GM12891 (cell line): ENCODE data around the gene CLDN19. TPM values are rescaled to one million over a fixed set of nuclear protein-coding genes. Genes with fewer than 3 reads are reported as not detected.

Experiments used
- DNase-seq: peaks from one replicate; pipeline ENCODE4 v3.0.0; 2011; ENCODE audit warnings: low spot score; ENCODE audit not compliant: insufficient read length
- FAIRE-seq: peaks from 2 replicates; lab custom pipeline; 2011; peaks lifted over from hg19 to GRCh38; lab: Jason Lieb, UNC
- PAX5 ChIP-seq: IDR thresholded peaks from 2 replicates; pipeline ENCODE4 v1.6.1; 2011; ENCODE audit warnings: low read length, moderate library complexity, mild to moderate bottlenecking; ENCODE audit not compliant: insufficient read depth, severe bottlenecking
- POLR2A ChIP-seq: IDR thresholded peaks from 2 replicates; pipeline ENCODE4 v1.6.1; 2011; ENCODE audit warnings: low read depth, low read length, control low read depth
- POLR2AphosphoS5 ChIP-seq: IDR thresholded peaks from 2 replicates; pipeline ENCODE4 v1.6.1; 2011; ENCODE audit warnings: low read depth, low read length, control low read depth
- POU2F2 ChIP-seq: IDR thresholded peaks from 2 replicates; pipeline ENCODE4 v1.6.1; 2011; ENCODE audit warnings: low read depth, mild to moderate bottlenecking, control low read depth, low read length, moderate library complexity
- SPI1 ChIP-seq: IDR thresholded peaks from 2 replicates; pipeline ENCODE4 v1.6.1; 2011; ENCODE audit warnings: low read depth, low read length, control low read depth
- TAF1 ChIP-seq: IDR thresholded peaks from 2 replicates; pipeline ENCODE4 v1.6.1; 2011; ENCODE audit warnings: low read depth, low read length, control low read depth
- polyA plus RNA-seq: library from polyadenylated mRNA; unstranded; fragments of >200 nt; gene quantifications from one replicate; pipeline ENCODE4 v1.2.1, GENCODE V29; 2012; ENCODE audit warnings: low read depth, missing spikeins, inconsistent platforms; ENCODE audit not compliant: missing spikeins

Gene CLDN19, protein sequence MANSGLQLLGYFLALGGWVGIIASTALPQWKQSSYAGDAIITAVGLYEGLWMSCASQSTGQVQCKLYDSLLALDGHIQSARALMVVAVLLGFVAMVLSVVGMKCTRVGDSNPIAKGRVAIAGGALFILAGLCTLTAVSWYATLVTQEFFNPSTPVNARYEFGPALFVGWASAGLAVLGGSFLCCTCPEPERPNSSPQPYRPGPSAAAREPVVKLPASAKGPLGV
- not detected for polyA plus RNA-seq

DNA sequence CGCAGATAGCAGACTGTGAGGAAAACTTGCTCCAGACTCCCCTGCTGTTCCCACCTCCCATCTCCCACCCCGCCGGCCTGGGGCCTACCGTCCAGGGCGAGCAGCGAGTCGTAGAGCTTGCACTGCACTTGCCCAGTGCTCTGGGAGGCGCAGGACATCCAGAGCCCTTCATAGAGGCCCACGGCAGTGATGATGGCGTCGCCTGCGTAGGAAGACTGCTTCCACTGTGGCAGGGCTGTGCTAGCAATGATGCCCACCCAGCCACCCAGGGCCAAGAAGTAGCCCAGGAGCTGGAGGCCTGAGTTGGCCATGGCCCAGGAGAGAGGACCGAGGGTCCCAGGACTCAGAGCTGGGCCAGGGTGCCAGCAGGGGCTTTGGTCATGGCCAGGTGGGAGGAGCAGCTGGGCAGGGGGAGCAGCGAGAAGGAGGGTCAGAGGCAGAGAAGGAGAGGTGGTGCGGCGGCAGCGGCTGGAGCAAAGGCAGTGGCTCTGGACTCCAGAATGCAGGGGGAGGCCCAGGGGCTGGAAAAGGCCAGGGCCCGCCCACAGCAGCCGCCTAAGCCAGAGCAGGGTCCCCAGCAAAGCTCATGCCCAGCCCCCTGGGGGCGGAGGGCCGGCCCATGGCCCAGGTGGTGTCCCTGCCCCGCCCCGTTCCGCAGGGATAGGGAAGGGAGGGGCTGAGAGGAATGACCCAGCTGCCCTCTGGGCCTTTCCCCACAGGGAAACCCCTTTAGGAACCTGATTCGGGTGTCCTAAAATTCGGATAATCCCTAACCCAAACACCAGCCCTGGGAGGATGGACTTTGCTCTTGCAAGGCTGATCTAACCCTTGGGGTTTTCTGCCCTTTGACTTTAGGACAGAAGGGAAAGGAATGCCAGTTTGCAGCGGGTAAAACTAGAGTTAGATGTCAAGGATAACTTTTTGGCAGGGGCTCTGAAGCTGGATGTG, at the start of gene CLDN19:
Gene CLDN19 (minus strand): TSS at position 484 of the 948 bp plus-strand sequence. CDS start 173 bp downstream, at position 311.
- DNase-seq (no peak), FAIRE-seq (no peak)
- no peak for TF ChIP-seq POLR2A
- TF ChIP-seq POU2F2 = no peak
- TF ChIP-seq SPI1 = no peak
- TF ChIP-seq POLR2AphosphoS5 = no peak
- TF ChIP-seq PAX5 = no peak
- no peak for TF ChIP-seq TAF1

DNA sequence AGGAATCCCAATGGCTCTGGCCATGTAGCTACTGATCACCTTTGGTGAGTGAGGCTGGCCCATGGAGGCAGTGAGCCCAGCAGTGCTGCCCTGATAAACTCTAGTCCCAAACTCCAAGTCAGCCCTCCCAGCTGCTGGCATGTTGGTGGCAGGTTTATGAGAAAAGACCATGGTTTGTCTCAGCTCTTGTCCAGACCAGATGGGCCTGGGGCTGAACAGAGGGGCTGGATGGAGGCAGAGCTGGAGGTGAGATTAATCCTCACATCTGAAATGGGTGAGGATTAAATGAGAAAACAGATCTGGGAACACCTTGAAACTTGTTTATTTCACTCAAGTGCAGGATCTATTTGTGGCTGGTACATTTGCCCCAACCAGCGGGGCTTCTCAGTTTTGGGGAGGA, 48.0 kb upstream of the CLDN19 start:
- DNase-seq (no peak), FAIRE-seq (no peak)
- TF ChIP-seq POLR2A (no peak), POU2F2 (no peak), TAF1 (no peak), POLR2AphosphoS5 (no peak), PAX5 (no peak)

DNA sequence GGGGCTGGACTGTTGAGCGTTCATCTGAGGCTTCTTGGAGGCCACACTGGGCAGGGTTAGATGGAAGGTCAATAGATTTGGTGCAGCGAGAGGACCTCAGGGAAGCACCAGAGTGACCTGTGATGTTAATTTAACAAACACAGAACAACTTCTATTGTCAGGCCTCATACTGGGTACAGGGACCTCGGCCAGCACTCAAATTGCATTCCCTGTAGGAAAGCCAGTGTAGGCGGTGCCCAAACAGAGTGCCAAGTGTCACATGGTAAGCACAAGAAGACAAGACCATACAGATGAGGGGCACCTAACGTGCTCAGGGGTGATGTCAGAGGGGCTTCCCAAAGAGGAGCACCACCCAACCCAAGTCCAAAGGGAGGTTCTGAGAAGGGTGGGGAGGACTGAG, 46.1 kb upstream of the CLDN19 start:
- DNase-seq = no peak
- TF ChIP-seq POLR2A (no peak), PAX5 (no peak), SPI1 (no peak), POU2F2 (no peak), TAF1 (no peak)
- peak; percentile 48 for FAIRE-seq

DNA sequence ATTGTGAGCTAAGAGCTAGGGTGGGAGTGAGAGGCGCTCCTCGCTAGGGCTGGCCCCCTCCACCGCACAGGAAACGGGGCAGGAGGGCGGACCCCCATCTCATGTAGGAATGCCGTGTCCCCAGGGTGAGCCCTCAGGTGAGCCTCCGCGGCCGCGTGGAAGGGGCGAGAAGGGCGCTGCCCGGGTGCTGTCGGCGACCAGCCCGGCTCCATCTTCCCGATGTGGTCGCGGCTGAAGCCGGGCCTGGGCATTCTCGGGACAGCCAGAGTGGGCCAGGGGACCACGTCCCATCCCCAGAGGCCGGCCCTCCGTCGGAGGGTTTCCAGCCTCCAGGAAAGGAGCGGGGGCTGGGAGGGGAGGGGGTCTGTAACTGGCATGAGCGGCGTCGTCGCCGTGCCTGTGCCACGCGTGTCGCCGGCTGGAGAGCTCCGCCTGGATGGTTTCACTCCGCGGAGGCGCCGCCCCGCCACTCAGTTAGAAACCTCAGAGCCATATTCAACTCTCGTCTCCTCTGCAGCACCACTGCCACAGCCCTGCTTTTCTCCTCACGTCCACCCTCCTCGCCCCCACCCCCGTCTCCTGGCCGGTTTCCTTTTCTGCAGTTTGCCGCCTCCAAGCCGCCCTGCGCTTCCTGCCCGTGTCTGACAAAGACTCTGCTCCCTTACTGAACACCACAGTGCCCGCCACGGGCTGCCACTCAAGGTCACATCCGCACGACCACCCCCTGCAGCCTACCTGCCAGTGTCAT, 45.1 kb upstream of the CLDN19 start, which contains the start of gene TMEM269:
Gene TMEM269 (plus strand): TSS at position 46 of the 748 bp plus-strand sequence. CDS start 4,903 bp downstream, outside the sequence.
- peak; percentile 46 for DNase-seq
- TF ChIP-seq POU2F2 (no peak), POLR2A (no peak), PAX5 (no peak), POLR2AphosphoS5 (no peak), TAF1 (no peak), SPI1 (no peak)
- peak; percentile 28 for FAIRE-seq

DNA sequence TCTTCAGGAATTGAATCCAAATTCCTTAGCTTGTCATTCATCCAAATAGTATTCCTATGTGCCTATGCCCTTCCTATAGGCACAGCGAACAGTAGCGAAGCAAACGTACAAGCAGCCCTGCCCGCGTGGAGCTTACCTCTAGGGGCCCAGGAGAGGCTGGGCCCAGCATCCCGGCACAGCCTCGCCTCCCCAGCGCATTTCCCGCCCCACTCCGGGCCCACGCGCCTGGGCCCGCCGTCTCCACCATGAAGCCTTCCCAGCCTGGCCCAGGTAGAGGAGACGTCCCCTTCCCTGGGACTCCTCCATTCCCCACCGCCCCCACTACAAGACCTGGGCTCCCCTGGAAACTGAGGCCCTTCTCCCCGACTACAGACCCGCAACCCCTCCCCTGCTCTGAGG, 44.5 kb upstream of the CLDN19 start:
- FAIRE-seq (no peak), DNase-seq (no peak)
- TF ChIP-seq SPI1 (no peak), POU2F2 (no peak), TAF1 (no peak), POLR2A (no peak), POLR2AphosphoS5 (no peak), PAX5 (no peak)

DNA sequence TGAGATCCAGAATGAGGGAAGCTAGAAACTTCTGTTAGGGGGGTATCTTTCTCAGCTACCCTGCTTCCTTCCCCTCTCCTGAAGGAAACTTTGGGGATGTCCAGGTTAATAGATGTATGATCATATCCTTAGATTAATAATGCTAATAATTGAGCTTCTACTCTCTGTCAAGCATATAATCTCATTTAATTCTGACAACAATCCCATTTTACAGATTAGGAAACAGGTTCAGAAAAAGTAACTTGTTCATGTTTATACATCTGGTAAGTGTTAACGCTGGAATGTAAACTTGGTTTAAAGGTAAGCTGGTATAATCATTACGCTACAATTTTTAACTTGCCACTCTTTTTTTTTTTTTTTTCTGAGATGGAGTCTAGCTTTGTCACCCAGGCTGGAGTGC, 43.1 kb upstream of the CLDN19 start:
- FAIRE-seq (no peak), DNase-seq (no peak)
- TF ChIP-seq PAX5 (no peak), SPI1 (no peak), POU2F2 (no peak)

DNA sequence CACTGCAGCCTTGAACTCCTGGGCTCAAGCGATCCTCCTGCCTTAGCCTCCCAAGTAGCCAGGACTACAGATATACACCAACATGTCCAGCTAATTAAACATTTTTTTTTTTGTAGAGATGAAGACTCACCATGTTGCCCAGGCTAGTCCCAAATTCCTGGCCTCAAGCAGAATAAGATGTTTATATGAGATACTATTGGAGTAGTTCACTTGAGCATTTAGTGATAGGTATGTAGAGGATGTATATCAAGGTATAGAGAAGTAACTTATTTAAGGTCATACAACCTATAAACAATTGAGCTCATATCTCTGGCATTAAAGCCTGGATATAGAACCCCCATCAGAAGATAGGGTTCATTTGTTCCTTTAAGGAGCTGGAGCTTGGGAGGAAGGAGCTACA, 40.1 kb upstream of the CLDN19 start:
- FAIRE-seq = no peak
- no peak for DNase-seq
- no peak for TF ChIP-seq SPI1
- no peak for TF ChIP-seq PAX5
- no peak for TF ChIP-seq POLR2A
- no peak for TF ChIP-seq TAF1
- no peak for TF ChIP-seq POLR2AphosphoS5
- no peak for TF ChIP-seq POU2F2

DNA sequence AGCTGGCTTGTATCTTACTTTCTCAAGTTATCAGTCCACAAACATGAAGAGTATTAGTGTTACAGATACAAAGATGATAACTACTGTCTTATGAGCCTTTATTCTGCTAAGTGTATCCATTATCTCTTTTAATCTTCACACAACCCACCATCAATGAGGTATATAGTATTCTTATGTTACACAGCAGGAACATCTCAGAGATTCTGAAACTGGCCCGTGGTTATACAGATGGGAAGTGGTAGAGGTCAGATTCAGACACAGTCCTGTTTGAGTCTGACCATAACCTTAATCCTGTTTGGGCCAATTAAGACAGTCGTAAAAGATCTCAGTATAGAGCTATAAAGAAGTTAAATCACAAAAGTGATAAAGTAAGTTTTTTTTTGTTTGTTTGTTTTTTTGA, 39.7 kb upstream of the CLDN19 start:
- no peak for DNase-seq
- FAIRE-seq = no peak
- TF ChIP-seq POLR2AphosphoS5 (no peak), SPI1 (peak; percentile 60)

DNA sequence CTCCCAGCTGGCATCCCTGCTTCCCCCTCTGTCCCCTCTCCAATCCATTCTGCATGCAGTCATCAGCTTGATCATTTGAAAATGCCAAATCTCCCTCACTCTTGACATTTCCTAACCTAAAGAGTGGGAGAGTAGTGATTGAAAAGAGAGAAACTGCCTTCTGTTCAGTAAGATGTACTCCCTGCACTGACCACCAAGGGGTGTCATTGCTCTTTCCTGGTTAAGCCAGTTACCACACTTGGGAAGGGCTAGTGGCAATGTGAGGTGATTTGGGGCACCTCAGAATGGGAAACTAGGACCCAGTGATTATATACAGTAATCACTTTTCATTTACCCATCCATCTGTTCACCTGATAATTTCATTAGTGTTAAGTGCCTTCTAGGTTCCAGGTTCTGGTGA, 37.8 kb upstream of the CLDN19 start:
- DNase-seq (no peak), FAIRE-seq (peak; percentile 63)
- TF ChIP-seq PAX5 (no peak), SPI1 (no peak), TAF1 (no peak), POLR2AphosphoS5 (no peak), POU2F2 (no peak), POLR2A (no peak)
